HG02870 (cell line): Measurements from ENCODE around the gene MAD1L1.

ENCODE experiments used
- ATAC-seq: cut with Tn5 transposase; IDR thresholded peaks from one replicate; pipeline ENCODE4 v1.9.1; 2021; ENCODE audit warnings: mild to moderate bottlenecking, moderate library complexity; ENCODE audit not compliant: unreplicated experiment

MAD1L1 gene

GRCh38 chr7:1787681-1788235 is 445.0 kb downstream of the MAD1L1 start:
- no peak for ATAC-seq

- no peak for ATAC-seq
Measured at GRCh38 chr7:1787241-1787640, 445.5 kb downstream of the MAD1L1 start.

- no peak for ATAC-seq
Measured at GRCh38 chr7:1785839-1786238, 446.9 kb downstream of the MAD1L1 start.

DNA sequence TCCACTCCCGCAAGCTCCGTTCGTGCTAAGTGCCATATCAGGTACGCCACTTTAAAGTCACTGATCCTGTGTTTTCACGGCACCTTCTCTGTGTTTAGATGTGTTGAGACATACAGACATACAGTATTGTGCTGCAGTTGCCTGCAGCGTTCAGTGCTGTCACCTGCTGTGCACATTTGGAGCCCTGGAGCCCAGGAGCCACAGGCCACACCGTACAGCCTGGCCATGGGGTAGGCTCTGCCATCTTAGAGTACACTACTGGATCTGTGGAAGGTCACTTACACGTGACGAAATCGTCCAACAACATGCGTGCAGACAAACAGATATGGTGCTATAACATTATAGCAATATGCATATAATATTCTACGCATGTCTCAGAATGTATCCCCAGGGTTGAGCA is 451.4 kb downstream of the MAD1L1 start:
- ATAC-seq: no peak

- ATAC-seq: no peak
Measured at GRCh38 chr7:1779445-1779844, 453.3 kb downstream of the MAD1L1 start.

DNA sequence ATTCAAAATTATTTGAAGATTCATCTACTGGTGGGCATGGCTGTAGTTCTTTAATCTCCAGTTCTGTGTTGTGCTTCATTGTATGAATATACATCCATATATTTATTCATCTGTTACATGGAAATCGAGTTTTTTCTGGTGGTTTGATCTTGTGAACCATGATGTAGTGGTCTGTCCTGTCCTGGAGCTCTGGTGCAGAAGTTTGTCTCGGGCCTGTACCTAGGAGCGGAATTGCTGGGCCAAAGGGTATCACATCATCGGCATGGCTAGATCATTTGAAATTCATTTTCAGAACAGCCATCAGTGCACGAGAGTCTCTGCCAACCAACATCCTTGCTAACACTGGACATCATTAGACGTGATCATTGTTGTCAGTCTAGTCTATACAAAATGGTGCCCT is 455.6 kb downstream of the MAD1L1 start:
- ATAC-seq: no peak

- ATAC-seq: no peak
Measured at GRCh38 chr7:1775389-1775788, 457.4 kb downstream of the MAD1L1 start.

- ATAC-seq: no peak
Measured at GRCh38 chr7:1770331-1770730, 462.4 kb downstream of the MAD1L1 start.

GRCh38 chr7:1769286-1770200 is 463.2 kb downstream of the MAD1L1 start:
- no peak for ATAC-seq

GRCh38 chr7:1768832-1769231 is 463.9 kb downstream of the MAD1L1 start:
- ATAC-seq: no peak

DNA sequence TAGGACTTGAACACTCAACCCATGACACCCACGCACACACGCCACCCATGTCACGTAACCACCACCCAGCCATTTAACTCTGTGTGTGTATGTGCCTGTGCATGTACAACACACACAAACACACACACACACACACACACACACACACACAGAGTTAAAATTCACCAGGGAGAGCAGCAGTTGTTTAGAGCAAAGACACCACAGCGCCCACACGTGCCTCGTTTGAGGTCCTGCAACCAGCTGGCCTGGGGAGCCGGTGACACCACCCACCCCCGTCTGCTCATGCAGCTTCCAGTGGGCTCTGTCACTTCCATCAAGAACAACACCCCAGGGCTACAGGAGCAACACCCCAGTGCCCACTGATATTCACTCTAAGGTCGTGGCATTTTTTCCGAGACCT is 465.2 kb downstream of the MAD1L1 start:
- no peak for ATAC-seq
